ENCODE measurements around the gene CCBE1.

CCBE1 gene

GRCh38 chr18:59514203-59514602 lies 183.0 kb downstream of the CCBE1 start:
- H2BK120ac ChIP-seq (ENCODE audit: low read depth, low read length): no peak overlapping the region
- H3K4me3 ChIP-seq (ENCODE audit: insufficient read depth in 1 of 2, low read depth in 1 of 2, low read length in 2 of 2): peak overlapping the region in 1 of 2 experiments; percentile 10
- H3K9ac ChIP-seq (ENCODE audit: low read length): peak overlapping the region; percentile 55
- no peak overlapping the region for H2AK5ac ChIP-seq (ENCODE audit: low read length, severe bottlenecking)
- H3K36me3 ChIP-seq (ENCODE audit: control insufficient read depth in 1 of 2, insufficient read depth in 2 of 2, low read depth in 1 of 2, low read length in 2 of 2): no peaks in the 10 kb centered on the region
- peak; percentile 41 for DNase-seq
- H3K27me3 ChIP-seq (ENCODE audit: control insufficient read depth in 1 of 2, insufficient read depth in 1 of 2, low read length in 2 of 2): peaks cover 0 to 11% of the 10 kb centered on the region in 2 experiments
- no peak overlapping the region for H2BK5ac ChIP-seq (ENCODE audit: low read depth, low read length, poor library complexity, severe bottlenecking)
- H3K14ac ChIP-seq (ENCODE audit: low read length in 2 of 2): no peak overlapping the region
- H2BK12ac ChIP-seq (ENCODE audit: low read length in 2 of 2): no peak overlapping the region
- no peaks in the 10 kb centered on the region for H3K79me1 ChIP-seq (replicated peaks; ENCODE audit: low read length, poor library complexity, severe bottlenecking)
- H2AFZ ChIP-seq (ENCODE audit: low read depth, low read length): no peak overlapping the region
- H3K23ac ChIP-seq (ENCODE audit: low read length in 2 of 2): no peak overlapping the region
- WGBS: 40% methylated on average over 9 of the region's 13 CpGs
- H3K9me3 ChIP-seq (ENCODE audit: control insufficient read depth, low read length): no peaks in the 10 kb centered on the region
- no peak overlapping the region for H4K8ac ChIP-seq (ENCODE audit: low read length)
- no peaks in the 10 kb centered on the region for H3K4me1 ChIP-seq (ENCODE audit: control insufficient read depth, insufficient read depth, low read depth, low read length)
- no peak overlapping the region for H3K4ac ChIP-seq (ENCODE audit: low read depth in 1 of 2, low read length in 2 of 2)
- H3K18ac ChIP-seq (ENCODE audit: low read depth in 1 of 2, low read length in 2 of 2): no peak overlapping the region
- H3K4me2 ChIP-seq (ENCODE audit: low read length, poor library complexity, severe bottlenecking): no peak overlapping the region
- no peak overlapping the region for H3K27ac ChIP-seq (ENCODE audit: low read length, poor library complexity, severe bottlenecking)
- no peak overlapping the region for H2BK15ac ChIP-seq (ENCODE audit: low read depth, poor library complexity, severe bottlenecking)
- no peak overlapping the region for H4K91ac ChIP-seq (ENCODE audit: low read length)

GRCh38 chr18:59512025-59512755 lies 185.0 kb downstream of the CCBE1 start:
- Histone ChIP-seq H3K27me3 (ENCODE audit: control insufficient read depth in 1 of 2, insufficient read depth in 1 of 2, low read length in 2 of 2) (peaks cover 0 to 11% of the 10 kb centered on the region in 2 experiments), H2AK5ac (ENCODE audit: low read length, severe bottlenecking) (no peak overlapping the region), H3K4me3 (ENCODE audit: insufficient read depth in 1 of 2, low read depth in 1 of 2, low read length in 2 of 2) (no peak overlapping the region), H3K18ac (ENCODE audit: low read depth in 1 of 2, low read length in 2 of 2) (no peak overlapping the region), H3K9ac (ENCODE audit: low read length) (no peak overlapping the region), H2BK120ac (ENCODE audit: low read depth, low read length) (no peak overlapping the region), H3K9me3 (ENCODE audit: control insufficient read depth, low read length) (no peaks in the 10 kb centered on the region), H3K4ac (ENCODE audit: low read depth in 1 of 2, low read length in 2 of 2) (no peak overlapping the region), H2AFZ (ENCODE audit: low read depth, low read length) (no peak overlapping the region), H3K36me3 (ENCODE audit: control insufficient read depth in 1 of 2, insufficient read depth in 2 of 2, low read depth in 1 of 2, low read length in 2 of 2) (no peaks in the 10 kb centered on the region), H4K8ac (ENCODE audit: low read length) (no peak overlapping the region), H2BK12ac (ENCODE audit: low read length in 2 of 2) (no peak overlapping the region), H3K4me2 (ENCODE audit: low read length, poor library complexity, severe bottlenecking) (no peak overlapping the region), H3K14ac (ENCODE audit: low read length in 2 of 2) (no peak overlapping the region), H4K91ac (ENCODE audit: low read length) (no peak overlapping the region), H3K79me1 (replicated peaks; ENCODE audit: low read length, poor library complexity, severe bottlenecking) (no peaks in the 10 kb centered on the region), H3K27ac (ENCODE audit: low read length, poor library complexity, severe bottlenecking) (no peak overlapping the region), H2BK15ac (ENCODE audit: low read depth, poor library complexity, severe bottlenecking) (no peak overlapping the region), H3K4me1 (ENCODE audit: control insufficient read depth, insufficient read depth, low read depth, low read length) (no peaks in the 10 kb centered on the region), H2BK5ac (ENCODE audit: low read depth, low read length, poor library complexity, severe bottlenecking) (no peak overlapping the region), H3K23ac (ENCODE audit: low read length in 2 of 2) (no peak overlapping the region)
- DNase-seq: no peak
- 86% methylated on average over 7 of the region's 7 CpGs for WGBS

- no peaks in the 10 kb centered on the region for H3K4me1 ChIP-seq (ENCODE audit: control insufficient read depth, insufficient read depth, low read depth, low read length)
- no peak overlapping the region for H3K9ac ChIP-seq (ENCODE audit: low read length)
- H3K79me1 ChIP-seq (replicated peaks; ENCODE audit: low read length, poor library complexity, severe bottlenecking): no peaks in the 10 kb centered on the region
- WGBS: 76% methylated on average over 6 of the region's 8 CpGs
- no peak overlapping the region for H2AFZ ChIP-seq (ENCODE audit: low read depth, low read length)
- no peak overlapping the region for H2AK5ac ChIP-seq (ENCODE audit: low read length, severe bottlenecking)
- no peak overlapping the region for H2BK120ac ChIP-seq (ENCODE audit: low read depth, low read length)
- no peak overlapping the region for H3K4me2 ChIP-seq (ENCODE audit: low read length, poor library complexity, severe bottlenecking)
- H4K8ac ChIP-seq (ENCODE audit: low read length): no peak overlapping the region
- no peak overlapping the region for H3K4me3 ChIP-seq (ENCODE audit: insufficient read depth in 1 of 2, low read depth in 1 of 2, low read length in 2 of 2)
- H3K23ac ChIP-seq (ENCODE audit: low read length in 2 of 2): no peak overlapping the region
- no peak overlapping the region for H2BK15ac ChIP-seq (ENCODE audit: low read depth, poor library complexity, severe bottlenecking)
- H2BK12ac ChIP-seq (ENCODE audit: low read length in 2 of 2): no peak overlapping the region
- H3K36me3 ChIP-seq (ENCODE audit: control insufficient read depth in 1 of 2, insufficient read depth in 2 of 2, low read depth in 1 of 2, low read length in 2 of 2): no peaks in the 10 kb centered on the region
- peaks cover 0 to 11% of the 10 kb centered on the region in 2 experiments for H3K27me3 ChIP-seq (ENCODE audit: control insufficient read depth in 1 of 2, insufficient read depth in 1 of 2, low read length in 2 of 2)
- H3K18ac ChIP-seq (ENCODE audit: low read depth in 1 of 2, low read length in 2 of 2): no peak overlapping the region
- no peak overlapping the region for H4K91ac ChIP-seq (ENCODE audit: low read length)
- no peak overlapping the region for H2BK5ac ChIP-seq (ENCODE audit: low read depth, low read length, poor library complexity, severe bottlenecking)
- no peak overlapping the region for H3K4ac ChIP-seq (ENCODE audit: low read depth in 1 of 2, low read length in 2 of 2)
- H3K9me3 ChIP-seq (ENCODE audit: control insufficient read depth, low read length): no peaks in the 10 kb centered on the region
- DNase-seq: no peak
- H3K14ac ChIP-seq (ENCODE audit: low read length in 2 of 2): no peak overlapping the region
- no peak overlapping the region for H3K27ac ChIP-seq (ENCODE audit: low read length, poor library complexity, severe bottlenecking)
Measured at GRCh38 chr18:59509481-59510442, 187.5 kb downstream of the CCBE1 start.

GRCh38 chr18:59505356-59505755 lies 191.9 kb downstream of the CCBE1 start:
- Histone ChIP-seq H3K79me1 (replicated peaks; ENCODE audit: low read length, poor library complexity, severe bottlenecking) (no peaks in the 10 kb centered on the region), H3K4me1 (ENCODE audit: control insufficient read depth, insufficient read depth, low read depth, low read length) (peaks cover 5% of the 10 kb centered on the region), H2BK5ac (ENCODE audit: low read depth, low read length, poor library complexity, severe bottlenecking) (no peak overlapping the region), H3K9ac (ENCODE audit: low read length) (no peak overlapping the region), H4K91ac (ENCODE audit: low read length) (no peak overlapping the region), H2BK12ac (ENCODE audit: low read length in 2 of 2) (no peak overlapping the region), H3K4me2 (ENCODE audit: low read length, poor library complexity, severe bottlenecking) (no peak overlapping the region), H4K8ac (ENCODE audit: low read length) (no peak overlapping the region), H2AK5ac (ENCODE audit: low read length, severe bottlenecking) (no peak overlapping the region), H2BK15ac (ENCODE audit: low read depth, poor library complexity, severe bottlenecking) (no peak overlapping the region), H3K9me3 (ENCODE audit: control insufficient read depth, low read length) (no peaks in the 10 kb centered on the region), H2BK120ac (ENCODE audit: low read depth, low read length) (no peak overlapping the region), H3K23ac (ENCODE audit: low read length in 2 of 2) (no peak overlapping the region), H3K18ac (ENCODE audit: low read depth in 1 of 2, low read length in 2 of 2) (no peak overlapping the region), H2AFZ (ENCODE audit: low read depth, low read length) (no peak overlapping the region), H3K14ac (ENCODE audit: low read length in 2 of 2) (no peak overlapping the region), H3K4ac (ENCODE audit: low read depth in 1 of 2, low read length in 2 of 2) (no peak overlapping the region), H3K36me3 (ENCODE audit: control insufficient read depth in 1 of 2, insufficient read depth in 2 of 2, low read depth in 1 of 2, low read length in 2 of 2) (no peaks in the 10 kb centered on the region), H3K4me3 (ENCODE audit: insufficient read depth in 1 of 2, low read depth in 1 of 2, low read length in 2 of 2) (no peak overlapping the region), H3K27ac (ENCODE audit: low read length, poor library complexity, severe bottlenecking) (no peak overlapping the region), H3K27me3 (ENCODE audit: control insufficient read depth in 1 of 2, insufficient read depth in 1 of 2, low read length in 2 of 2) (no peaks in the 10 kb centered on the region)
- DNase-seq: no peak

Data from mesenchymal stem cell (in vitro differentiated cells and primary cell).